Upper lobe of right lung (tissue), 1 donor: ENCODE data around the gene BLID. TPM values are rescaled to one million over a fixed set of nuclear protein-coding genes. Genes with fewer than 3 reads are reported as not detected.

Source experiments
- ATAC-seq: fragments of 200-7000 bp; cut with Tn5 transposase; one replicate; pipeline ENCODE4 v1.9.1; 2020; ENCODE audit warnings: mild to moderate bottlenecking, moderate library complexity
- DNase-seq: peaks from one replicate; pipeline ENCODE4 v3.0.0-alpha.2; 2020
- H3K27ac ChIP-seq: fragments of 200-600 bp; one replicate; pipeline ENCODE4 v1.8.0; 2022
- H3K27me3 ChIP-seq: fragments of 200-600 bp; one replicate; pipeline ENCODE4 v1.8.0; 2022; ENCODE audit warnings: mild to moderate bottlenecking
- H3K36me3 ChIP-seq: fragments of 200-600 bp; one replicate; pipeline ENCODE4 v1.8.0; 2022
- H3K4me1 ChIP-seq: fragments of 200-600 bp; one replicate; pipeline ENCODE4 v1.8.0; 2022
- H3K4me3 ChIP-seq: fragments of 200-600 bp; one replicate; pipeline ENCODE4 v1.8.0; 2022; ENCODE audit warnings: mild to moderate bottlenecking
- H3K9me3 ChIP-seq: fragments of 200-600 bp; one replicate; pipeline ENCODE4 v1.8.0; 2022
- intact Hi-C: fragments of 100-400 bp; cut with DNase I; formaldehyde crosslinking; loops from one replicate; pipeline ENCODE4 v1.11.0; 2022
- total RNA-seq: library from RNA; stranded (reverse); fragmentation: NEBNext Ultra II Directional; extraction: Animal tissue kit (Norgen Biotek cat#: 25700); gene quantifications from one replicate; pipeline ENCODE4 v1.2.1, GENCODE V29; 2021
- TF ChIP-seq, protein P1 (sequence below): fragments of 200-600 bp; IDR thresholded peaks from one replicate; pipeline ENCODE4 v1.8.0; 2022; ENCODE audit warnings: antibody characterized with exemption
- donor health status: DM: no; HTN: yes; CAD: no; lungs with severe emphysema.

Gene BLID
- total RNA-seq, 1 donor from 2014 or later = not detected

GRCh38 chr11:122114976-122115375, 1.0 kb downstream of the BLID start:
- no peak for ATAC-seq
- Histone ChIP-seq H3K4me1 (no peaks in the 10 kb centered on the region), H3K27ac (no peak overlapping the region), H3K27me3 (no peaks in the 10 kb centered on the region), H3K9me3 (no peaks in the 10 kb centered on the region), H3K36me3 (no peaks in the 10 kb centered on the region), H3K4me3 (no peak overlapping the region)
- TF ChIP-seq, protein P1, sequence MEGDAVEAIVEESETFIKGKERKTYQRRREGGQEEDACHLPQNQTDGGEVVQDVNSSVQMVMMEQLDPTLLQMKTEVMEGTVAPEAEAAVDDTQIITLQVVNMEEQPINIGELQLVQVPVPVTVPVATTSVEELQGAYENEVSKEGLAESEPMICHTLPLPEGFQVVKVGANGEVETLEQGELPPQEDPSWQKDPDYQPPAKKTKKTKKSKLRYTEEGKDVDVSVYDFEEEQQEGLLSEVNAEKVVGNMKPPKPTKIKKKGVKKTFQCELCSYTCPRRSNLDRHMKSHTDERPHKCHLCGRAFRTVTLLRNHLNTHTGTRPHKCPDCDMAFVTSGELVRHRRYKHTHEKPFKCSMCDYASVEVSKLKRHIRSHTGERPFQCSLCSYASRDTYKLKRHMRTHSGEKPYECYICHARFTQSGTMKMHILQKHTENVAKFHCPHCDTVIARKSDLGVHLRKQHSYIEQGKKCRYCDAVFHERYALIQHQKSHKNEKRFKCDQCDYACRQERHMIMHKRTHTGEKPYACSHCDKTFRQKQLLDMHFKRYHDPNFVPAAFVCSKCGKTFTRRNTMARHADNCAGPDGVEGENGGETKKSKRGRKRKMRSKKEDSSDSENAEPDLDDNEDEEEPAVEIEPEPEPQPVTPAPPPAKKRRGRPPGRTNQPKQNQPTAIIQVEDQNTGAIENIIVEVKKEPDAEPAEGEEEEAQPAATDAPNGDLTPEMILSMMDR = no peak
- intact Hi-C loops = no loop called here
- no peak for DNase-seq

DNA sequence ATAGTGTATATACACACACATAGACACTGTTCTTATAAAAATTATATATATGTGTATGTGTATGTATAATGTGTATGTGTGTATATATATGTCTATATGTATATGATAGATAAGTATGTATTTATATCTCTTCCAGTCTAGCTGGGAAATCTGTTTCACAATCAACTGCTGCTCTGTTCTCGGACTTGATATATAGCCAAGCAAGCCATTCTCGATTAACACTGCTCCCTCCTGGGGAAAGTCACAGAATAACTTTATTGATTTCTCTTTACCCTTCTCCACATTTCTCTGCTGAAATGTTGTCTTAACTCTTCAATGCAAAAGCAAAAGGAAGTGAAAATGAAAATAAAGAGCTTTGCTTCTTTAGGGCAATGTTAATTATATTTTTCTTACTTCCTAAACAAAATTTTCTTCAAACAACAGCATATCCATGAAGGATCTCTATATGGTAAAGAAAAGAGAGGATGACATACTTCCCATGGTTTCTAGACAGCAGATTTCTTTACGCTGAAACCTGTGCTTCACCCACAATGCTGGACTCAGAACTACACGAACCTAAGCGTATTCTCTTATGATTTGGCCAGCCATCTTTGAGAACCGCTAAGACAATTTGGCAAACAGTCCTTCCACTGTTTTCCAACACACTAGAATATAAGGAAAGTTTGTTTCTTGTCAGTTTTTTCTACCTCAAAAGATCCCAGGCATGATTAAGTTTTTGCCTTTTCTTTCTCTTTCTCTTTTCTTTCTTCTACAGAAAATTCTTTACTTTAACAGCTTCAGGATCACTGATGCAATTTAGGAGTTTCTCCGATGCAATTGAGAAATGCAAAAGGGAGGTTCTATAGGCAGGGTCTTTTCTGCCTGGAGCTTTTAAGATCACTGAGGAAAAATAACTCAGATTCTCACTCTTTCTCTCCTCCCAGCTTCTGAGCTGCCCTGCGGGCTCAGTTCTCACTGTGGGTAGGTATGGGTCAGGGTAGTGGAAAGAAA, 1.9 kb downstream of the BLID start:
- no peak overlapping the region for H3K27ac ChIP-seq
- no peak for ATAC-seq

DNA sequence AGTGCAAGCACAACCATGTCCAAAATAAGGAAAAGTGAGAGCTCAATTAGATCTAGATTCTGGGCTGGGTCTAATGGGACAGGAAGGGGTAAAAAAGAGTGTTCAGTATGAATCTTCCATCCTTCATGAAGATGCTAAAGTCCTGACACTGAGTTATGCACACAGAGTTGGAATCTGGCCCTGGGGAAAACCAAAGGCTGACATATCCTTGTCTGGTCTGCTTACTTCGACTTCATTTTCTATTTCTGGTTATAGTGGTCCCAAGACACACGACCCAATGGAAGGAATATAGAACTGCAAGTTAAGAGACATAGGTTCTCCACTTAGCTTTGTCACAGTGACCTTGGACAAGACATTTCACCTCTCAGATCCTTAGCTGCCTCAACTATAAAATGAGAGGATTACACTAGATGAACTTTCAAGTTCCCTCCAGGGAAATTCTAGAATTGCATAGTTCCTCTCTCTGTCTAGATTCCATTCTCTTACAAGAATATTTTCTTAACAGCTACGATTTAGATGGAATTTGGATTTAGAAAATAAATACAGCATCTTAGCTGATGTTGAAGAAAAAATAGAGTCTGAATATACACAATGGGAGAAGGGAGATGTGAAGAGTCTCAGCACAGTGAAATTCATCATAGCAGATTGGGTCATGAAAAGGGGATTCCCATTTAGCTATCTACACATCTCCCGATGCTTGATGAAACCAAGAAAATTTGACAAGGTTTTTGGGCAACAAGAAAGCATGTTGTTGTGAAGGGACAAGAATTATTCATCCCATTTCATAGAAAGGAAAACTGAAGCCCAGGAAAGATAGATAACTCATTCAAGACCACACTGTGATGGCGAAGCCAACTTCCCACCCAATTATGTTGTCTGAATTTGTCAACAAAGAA, 3.3 kb downstream of the BLID start:
- Histone ChIP-seq H3K4me3 (no peak overlapping the region), H3K9me3 (no peaks in the 10 kb centered on the region), H3K27me3 (no peaks in the 10 kb centered on the region), H3K4me1 (no peaks in the 10 kb centered on the region), H3K36me3 (no peaks in the 10 kb centered on the region), H3K27ac (no peak overlapping the region)
- ATAC-seq = no peak
- intact Hi-C loops = no loop called here
- TF ChIP-seq, protein P1 = no peak
- no peak for DNase-seq

More for the DNA sequence above, 1.9 kb downstream of the BLID start:
- intact Hi-C loops = no loop called here
- DNase-seq = no peak
- Histone ChIP-seq H3K4me1 (no peaks in the 10 kb centered on the region), H3K27me3 (no peaks in the 10 kb centered on the region), H3K9me3 (no peaks in the 10 kb centered on the region), H3K36me3 (no peaks in the 10 kb centered on the region), H3K4me3 (no peak overlapping the region)
- TF ChIP-seq, protein P1 = no peak

- no peak for ATAC-seq
- TF ChIP-seq, protein P1 = no peak
Observed at GRCh38 chr11:122109932-122110331, 6.1 kb downstream of the BLID start.

GRCh38 chr11:122108828-122109227, 7.2 kb downstream of the BLID start:
- TF ChIP-seq, protein P1 = no peak
- ATAC-seq (no peak), DNase-seq (no peak)
- intact Hi-C loops = no loop called here
- Histone ChIP-seq H3K27me3 (no peaks in the 10 kb centered on the region), H3K4me1 (no peaks in the 10 kb centered on the region), H3K4me3 (no peak overlapping the region), H3K9me3 (no peaks in the 10 kb centered on the region), H3K36me3 (no peaks in the 10 kb centered on the region), H3K27ac (no peak overlapping the region)

More at GRCh38 chr11:122109932-122110331, 6.1 kb downstream of the BLID start:
- no peak overlapping the region for H3K27ac ChIP-seq
- no peak for DNase-seq
- no peaks in the 10 kb centered on the region for H3K27me3 ChIP-seq
- no peak overlapping the region for H3K4me3 ChIP-seq
- no peaks in the 10 kb centered on the region for H3K4me1 ChIP-seq
- H3K9me3 ChIP-seq = no peaks in the 10 kb centered on the region
- intact Hi-C loops = no loop called here
- H3K36me3 ChIP-seq = no peaks in the 10 kb centered on the region
